Endothelial cell (in vitro differentiated cells): ENCODE measurements around the gene TENT5C. TPM values are rescaled to one million over a fixed set of nuclear protein-coding genes. Genes with fewer than 3 reads are reported as not detected.

ENCODE experiments used
- DNase-seq: peaks from one replicate; pipeline ENCODE4 v3.0.0; 2021; ENCODE audit warnings: low spot score
- H3K27ac Mint-ChIP-seq: one replicate; pipeline ENCODE4 v1.8.0; 2021; ENCODE audit warnings: mixed read lengths, inconsistent platforms; ENCODE audit not compliant: unreplicated experiment
- H3K27me3 Mint-ChIP-seq: one replicate; pipeline ENCODE4 v1.8.0; 2021; ENCODE audit warnings: mild to moderate bottlenecking, moderate library complexity, mixed read lengths, inconsistent platforms; ENCODE audit not compliant: unreplicated experiment
- H3K36me3 Mint-ChIP-seq: one replicate; pipeline ENCODE4 v1.8.0; 2021; ENCODE audit warnings: mild to moderate bottlenecking, low read depth, mixed read lengths, inconsistent platforms; ENCODE audit not compliant: unreplicated experiment
- H3K4me1 Mint-ChIP-seq: one replicate; pipeline ENCODE4 v1.8.0; 2021; ENCODE audit warnings: mild to moderate bottlenecking, mixed read lengths, inconsistent platforms; ENCODE audit not compliant: unreplicated experiment
- H3K4me3 Mint-ChIP-seq: one replicate; pipeline ENCODE4 v1.8.0; 2021; ENCODE audit warnings: mild to moderate bottlenecking, mixed read lengths, inconsistent platforms; ENCODE audit not compliant: unreplicated experiment
- H3K9me3 Mint-ChIP-seq: one replicate; pipeline ENCODE4 v1.8.0; 2021; ENCODE audit warnings: mixed read lengths, inconsistent platforms; ENCODE audit not compliant: unreplicated experiment
- CTCF ChIP-seq: fragments of 200-600 bp; sonication (generic); IDR thresholded peaks from one replicate; pipeline ENCODE4 v1.5.0; 2021; ENCODE audit warnings: antibody characterized with exemption; ENCODE audit not compliant: unreplicated experiment
- total RNA-seq: library from RNA; stranded (reverse); fragmentation: NEBNext Ultra II Directional; extraction: Animal tissue kit (Norgen Biotek cat#: 25700); gene quantifications from one replicate; pipeline ENCODE4 v1.2.1, GENCODE V29; 2021; ENCODE audit not compliant: unreplicated experiment

The TENT5C gene
- total RNA-seq, 1 donor from 2014 or later, result 0.05 TPM

- DNase-seq, result no peak
- H3K4me3 Mint-ChIP-seq, result no peak overlapping the region
- TF ChIP-seq CTCF, result no peak
- peaks cover 1% of the 10 kb centered on the region for H3K27me3 Mint-ChIP-seq
- H3K27ac Mint-ChIP-seq, result no peak overlapping the region
- H3K36me3 Mint-ChIP-seq, result no peaks in the 10 kb centered on the region
- H3K9me3 Mint-ChIP-seq, result no peaks in the 10 kb centered on the region
- H3K4me1 Mint-ChIP-seq, result peaks cover 2% of the 10 kb centered on the region
These were observed 57.5 kb downstream of the TENT5C start for GRCh38 chr1:117663156-117663902.

GRCh38 chr1:117664314-117664713, 58.5 kb downstream of the TENT5C start:
- TF ChIP-seq CTCF, result no peak
- Mint-ChIP-seq H3K4me1 (no peaks in the 10 kb centered on the region), H3K36me3 (no peaks in the 10 kb centered on the region), H3K9me3 (no peaks in the 10 kb centered on the region), H3K27me3 (peaks cover 1% of the 10 kb centered on the region), H3K27ac (no peak overlapping the region), H3K4me3 (no peak overlapping the region)
- no peak for DNase-seq

GRCh38 chr1:117665556-117666270, 59.9 kb downstream of the TENT5C start:
- Mint-ChIP-seq H3K27ac (no peak overlapping the region), H3K27me3 (no peaks in the 10 kb centered on the region), H3K9me3 (no peaks in the 10 kb centered on the region), H3K4me3 (no peak overlapping the region), H3K4me1 (no peaks in the 10 kb centered on the region), H3K36me3 (no peaks in the 10 kb centered on the region)
- DNase-seq, result no peak
- TF ChIP-seq CTCF, result no peak

GRCh38 chr1:117669572-117669971, 63.7 kb downstream of the TENT5C start:
- Mint-ChIP-seq H3K4me3 (no peak overlapping the region), H3K4me1 (no peaks in the 10 kb centered on the region), H3K36me3 (no peaks in the 10 kb centered on the region), H3K27me3 (peaks cover 3% of the 10 kb centered on the region), H3K27ac (no peak overlapping the region), H3K9me3 (no peaks in the 10 kb centered on the region)
- no peak for TF ChIP-seq CTCF
- no peak for DNase-seq
